HG03175 (cell line): ENCODE measurements around the gene ABHD13.
"Not testable (repeated sequence)": the region's sequence is repeated elsewhere in the genome, so short reads cannot be mapped to it uniquely, and the experiment has no call there.

Experiments
- ATAC-seq: cut with Tn5 transposase; IDR thresholded peaks from one replicate; pipeline ENCODE4 v1.9.1; 2021; ENCODE audit warnings: mild to moderate bottlenecking, moderate library complexity; ENCODE audit not compliant: unreplicated experiment

ABHD13 gene

DNA sequence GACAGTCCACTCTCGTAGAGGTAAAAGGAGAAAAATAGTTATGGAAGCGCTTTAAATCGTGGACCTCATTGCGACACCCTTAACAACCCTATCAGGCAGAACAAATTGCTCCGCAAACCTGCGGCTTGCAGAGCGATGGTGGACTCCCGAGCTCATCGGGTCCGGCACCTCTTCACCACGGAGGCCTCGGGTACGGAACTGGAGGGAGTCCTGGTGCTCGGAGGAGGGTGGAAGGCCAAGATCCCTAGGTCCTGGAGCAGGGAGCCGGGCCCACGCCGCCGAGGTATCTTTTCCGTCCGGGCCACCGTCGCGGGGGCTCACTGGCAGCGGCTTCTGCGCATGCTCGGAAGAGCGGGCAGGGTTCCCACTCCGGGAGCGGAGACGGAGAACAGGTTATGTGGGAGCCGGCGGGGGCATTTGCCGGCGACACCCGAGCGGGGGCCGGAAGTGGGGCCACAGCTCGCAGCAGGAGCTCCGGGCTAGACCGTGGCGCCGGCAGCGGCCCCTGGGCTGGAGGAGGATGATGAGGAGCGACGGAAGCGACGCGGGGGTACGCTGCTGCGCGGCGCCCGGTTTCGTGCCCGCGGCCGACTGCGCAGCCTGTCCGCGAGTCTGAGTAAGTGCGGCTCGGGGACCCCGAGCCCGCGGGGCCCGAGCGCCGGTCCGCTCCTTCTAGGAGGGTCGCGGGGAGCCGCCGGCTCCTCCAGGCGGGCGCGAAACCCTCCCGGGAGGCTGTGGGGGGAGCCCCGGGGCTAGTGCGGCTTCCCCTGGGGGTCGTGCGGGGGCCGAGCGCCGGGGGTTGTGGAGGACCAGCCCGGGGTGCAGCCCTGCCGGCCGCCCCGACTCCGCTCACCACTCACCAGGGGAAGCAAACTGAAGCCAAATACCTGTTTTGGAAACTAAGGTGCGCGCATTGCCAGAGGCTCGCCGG is at the start of gene ABHD13:
Gene ABHD13 (plus strand): TSS at position 349 of the 931 bp plus-strand sequence. CDS start 10,827 bp downstream, outside the sequence.
- peak; percentile 79 for ATAC-seq

DNA sequence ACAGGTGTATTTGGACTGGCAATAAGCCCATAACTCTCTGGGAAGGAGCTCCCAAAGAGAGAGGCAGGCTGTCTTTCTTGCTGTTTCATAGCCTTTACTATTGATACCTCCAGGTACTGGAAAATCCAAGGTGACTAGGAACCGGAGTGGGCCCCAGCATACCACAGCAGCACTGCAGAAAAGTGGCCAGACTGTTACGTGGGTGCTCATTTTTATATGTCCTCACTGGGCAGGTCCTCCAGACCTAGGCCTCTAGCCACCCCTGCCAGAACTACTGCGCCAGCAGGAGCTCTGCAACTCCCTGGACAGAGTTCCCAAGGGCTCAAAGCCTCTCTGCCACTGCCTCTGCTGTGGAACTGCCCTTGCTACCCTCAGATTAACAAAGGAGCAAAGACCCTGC is 49.3 kb upstream of the ABHD13 start:
- no peak for ATAC-seq

DNA sequence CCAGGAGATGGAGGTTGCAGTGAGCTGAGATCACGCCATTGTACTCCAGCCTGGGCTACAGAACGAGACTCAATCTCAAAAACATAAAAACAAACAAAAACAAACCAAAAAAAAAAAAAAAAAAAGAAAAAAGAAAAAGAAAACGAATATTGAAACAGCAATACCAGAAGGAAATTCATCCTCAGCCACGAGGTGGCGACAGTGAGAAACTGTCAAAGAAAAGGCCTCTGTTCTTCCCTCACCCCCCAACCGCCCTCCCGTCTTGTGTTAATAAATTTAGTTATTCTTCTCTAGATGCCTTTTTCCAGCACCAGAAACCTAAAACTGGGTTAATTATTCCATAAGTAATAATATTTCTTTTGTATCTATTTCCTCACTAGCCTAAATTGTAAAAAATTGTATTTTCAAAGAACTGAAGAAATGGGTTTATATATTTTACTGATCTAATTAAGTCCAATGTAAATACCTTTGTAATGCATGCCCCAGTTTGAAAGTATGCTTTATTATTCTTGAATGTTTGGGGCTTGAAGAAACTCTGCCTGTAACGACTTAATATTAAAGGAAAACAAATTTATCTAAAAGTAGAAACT is 41.4 kb upstream of the ABHD13 start:
- ATAC-seq: peak; percentile 55

DNA sequence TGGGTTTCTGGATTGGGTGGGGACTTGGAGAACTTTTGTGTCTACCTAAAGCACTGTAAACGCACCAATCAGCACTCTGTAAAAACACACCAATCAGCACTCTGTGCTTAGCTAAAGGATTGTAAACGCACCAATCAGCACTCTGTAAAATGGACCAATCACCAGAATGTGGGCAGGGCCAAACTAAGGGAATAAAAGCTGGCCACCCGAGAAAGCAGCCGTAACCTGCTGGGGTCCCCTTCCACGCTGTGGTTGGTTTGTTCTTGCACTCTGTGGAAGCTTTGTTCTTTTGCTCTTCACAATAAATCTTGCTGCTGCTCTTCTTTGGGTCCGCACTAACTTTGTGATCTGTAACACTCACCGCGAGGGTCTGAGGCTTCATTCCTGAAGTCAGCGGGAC is 40.1 kb upstream of the ABHD13 start:
- ATAC-seq: no peak

DNA sequence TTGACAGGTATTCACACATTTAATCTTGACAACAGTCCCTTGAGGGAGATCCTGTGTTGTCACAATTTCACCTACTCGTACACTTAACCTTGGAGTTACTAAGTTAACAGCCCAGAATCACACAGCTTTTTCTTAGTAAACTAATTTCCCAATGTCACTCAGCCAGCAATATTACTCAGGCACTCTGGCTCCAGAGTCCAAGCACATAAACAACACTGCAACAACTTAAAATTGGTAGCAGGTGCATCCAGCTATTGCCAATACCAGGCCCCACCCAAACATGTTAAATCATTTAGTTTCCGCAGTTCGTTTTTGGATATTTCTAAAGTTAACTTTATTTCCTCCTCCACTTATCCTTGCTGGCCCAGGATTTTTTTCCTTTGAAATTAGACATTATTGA is 35.5 kb upstream of the ABHD13 start:
- no peak for ATAC-seq

DNA sequence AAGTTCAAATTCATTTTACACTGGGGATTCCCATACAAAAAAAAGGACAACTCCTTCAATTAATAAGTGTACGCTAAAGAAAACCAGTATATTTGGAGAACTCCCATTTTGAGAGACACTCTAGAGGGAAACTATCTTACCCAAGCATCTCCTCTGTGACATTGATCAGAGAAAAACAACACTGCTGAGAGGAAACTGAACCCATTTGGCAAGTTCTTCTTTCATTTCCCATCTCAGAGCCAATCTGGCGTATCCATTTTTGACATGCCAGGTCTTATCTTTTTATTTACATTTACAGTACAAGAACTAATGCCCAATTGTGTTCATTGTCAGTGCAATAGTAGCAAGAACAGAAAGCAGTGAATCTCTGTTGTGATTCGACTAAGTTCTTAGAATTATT is 33.0 kb upstream of the ABHD13 start:
- no peak for ATAC-seq

DNA sequence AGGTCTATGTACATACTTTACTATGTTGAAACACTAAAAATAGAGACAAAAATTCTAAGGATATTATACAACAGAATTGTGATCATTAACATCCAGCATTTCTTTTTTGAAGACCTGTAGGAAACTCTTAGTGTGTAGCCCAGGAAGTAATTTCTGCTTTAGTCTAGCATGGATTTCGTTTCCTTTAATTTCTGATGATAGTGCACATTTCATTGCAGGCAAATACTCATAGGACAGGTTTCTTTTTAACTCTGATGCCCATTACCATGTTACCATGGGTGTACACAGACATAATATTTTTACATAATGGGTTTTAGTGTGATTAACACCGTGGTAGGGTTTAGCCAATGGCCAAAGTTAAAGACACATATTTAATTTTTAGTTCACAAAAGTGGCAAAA is 29.9 kb upstream of the ABHD13 start:
- ATAC-seq: no peak

DNA sequence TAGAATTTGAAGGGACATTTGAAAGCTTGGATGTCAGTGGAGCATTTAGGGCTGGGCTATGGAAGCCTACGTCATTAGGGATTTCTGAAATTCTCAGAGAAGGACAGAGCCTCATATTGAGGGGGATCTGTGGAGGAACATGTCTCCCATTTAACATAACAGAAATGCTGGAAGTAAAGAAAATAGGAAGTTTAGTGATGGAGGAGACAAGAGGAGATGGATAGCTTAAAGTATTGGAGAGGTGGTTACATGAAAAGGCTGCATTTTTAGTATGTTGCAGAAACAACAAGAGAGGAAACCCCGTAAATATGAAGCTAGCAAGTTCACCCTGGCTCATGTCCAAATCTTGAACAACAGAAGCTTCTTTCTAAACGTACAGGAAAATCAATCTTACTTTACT is 27.3 kb upstream of the ABHD13 start:
- no peak for ATAC-seq

DNA sequence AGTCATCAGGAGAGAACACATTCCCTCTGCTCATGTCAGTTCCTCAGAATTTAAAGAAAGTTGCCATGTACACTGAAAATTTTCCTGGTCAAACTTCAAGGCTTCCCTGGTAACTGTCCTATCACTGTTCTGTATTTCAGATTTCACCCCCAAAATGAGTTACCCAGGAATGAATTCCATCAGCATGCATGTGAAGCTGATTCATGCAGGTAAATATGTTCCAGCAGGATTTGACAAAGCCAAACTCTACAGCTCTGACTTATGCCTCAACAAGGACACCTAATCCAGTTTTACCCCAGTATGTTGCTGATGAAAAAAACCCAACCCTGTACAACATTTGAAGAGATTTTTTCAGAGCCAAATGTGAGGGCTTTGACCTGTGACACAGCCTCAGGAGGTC is 24.4 kb upstream of the ABHD13 start:
- ATAC-seq: no peak

DNA sequence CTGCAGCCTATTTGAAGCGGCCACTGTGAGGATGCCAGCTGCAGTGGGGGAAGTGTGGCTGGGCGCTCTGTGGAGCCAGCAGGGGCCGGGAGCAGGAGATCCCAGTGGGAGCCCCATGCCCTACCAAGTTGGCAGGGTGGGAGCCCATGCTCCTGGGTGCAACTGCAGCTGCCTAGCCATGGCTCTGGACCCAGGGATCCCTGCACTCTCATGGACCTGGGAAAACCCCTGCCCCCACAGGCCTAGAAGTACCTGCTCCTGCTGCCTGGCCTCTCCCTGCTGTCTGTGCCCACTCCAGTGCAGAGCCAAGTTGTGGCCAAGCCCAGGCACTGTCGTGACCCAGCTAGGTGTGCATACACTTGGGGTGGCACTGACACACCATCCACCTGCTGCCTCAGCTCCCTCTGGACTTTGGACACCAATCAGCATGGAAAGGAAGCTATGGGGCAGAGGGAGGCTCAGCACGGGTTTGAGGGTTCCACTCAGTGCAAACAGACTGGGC is 23.7 kb upstream of the ABHD13 start:
- no peak for ATAC-seq

DNA sequence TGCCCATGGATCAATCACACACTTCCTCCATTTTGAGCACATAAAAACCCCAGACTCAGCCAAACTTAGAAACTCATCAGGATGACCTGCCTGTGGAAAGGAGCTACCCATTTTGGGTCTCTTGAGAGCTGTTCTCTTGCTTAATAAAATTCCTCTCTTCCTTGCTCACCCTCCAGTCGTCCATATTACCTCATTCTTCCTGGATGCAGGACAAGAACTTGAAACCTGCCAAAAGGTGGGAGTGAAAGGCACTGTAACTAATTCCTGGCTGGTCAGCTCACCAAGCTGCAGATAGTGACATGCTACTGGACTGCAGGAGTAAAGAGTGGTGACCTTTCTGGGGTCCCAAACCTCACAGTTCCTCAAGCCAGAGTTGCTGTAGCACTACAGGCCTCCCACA is 23.0 kb upstream of the ABHD13 start:
- ATAC-seq: no peak

DNA sequence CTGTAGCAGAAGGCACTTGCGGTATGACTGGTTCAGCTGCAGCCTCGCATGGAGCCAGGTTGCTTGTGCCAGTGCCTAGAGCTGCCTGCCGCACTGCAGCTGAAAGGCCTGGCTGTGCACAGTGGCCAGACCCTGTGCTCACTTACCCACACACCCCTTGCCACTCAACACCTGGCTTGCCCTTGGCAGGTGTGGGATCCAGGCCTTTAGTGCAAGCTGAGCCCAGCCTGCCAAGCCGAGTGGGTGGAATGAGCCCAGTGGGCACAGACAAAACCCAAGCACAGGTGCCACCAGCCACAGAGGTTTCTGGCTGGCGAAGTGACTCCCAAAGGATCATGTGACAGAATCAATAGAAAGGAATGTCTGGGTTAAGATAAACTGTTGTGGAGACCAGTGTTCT is 22.3 kb upstream of the ABHD13 start:
- ATAC-seq: no peak

DNA sequence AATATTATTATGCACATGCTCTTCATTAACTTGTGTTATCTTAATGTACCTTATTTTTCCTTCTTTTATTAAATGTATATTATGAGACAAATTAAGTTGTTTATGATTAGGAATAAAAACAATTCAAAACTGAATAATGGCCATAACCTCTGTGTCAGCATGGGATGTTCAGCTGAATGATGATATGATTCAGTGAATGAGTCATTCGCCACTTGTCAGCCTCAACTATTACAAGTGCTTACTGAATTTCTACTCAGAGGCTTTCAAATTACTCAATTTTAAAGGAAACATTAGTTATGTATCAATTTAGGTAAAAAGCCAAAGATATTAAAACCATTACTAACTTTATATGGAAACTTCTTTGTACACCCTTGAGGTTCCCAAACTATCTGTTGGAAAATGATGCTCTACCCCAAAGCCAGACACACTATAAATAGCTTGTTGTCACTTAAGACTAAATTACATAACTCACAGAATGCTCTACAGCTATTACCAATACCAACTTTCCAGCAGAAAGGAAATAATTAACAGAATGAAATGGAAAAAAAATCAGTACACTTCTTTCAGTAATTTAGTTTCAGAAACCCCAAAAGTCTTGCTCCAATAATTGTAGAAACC is 17.3 kb upstream of the ABHD13 start:
- no peak for ATAC-seq

DNA sequence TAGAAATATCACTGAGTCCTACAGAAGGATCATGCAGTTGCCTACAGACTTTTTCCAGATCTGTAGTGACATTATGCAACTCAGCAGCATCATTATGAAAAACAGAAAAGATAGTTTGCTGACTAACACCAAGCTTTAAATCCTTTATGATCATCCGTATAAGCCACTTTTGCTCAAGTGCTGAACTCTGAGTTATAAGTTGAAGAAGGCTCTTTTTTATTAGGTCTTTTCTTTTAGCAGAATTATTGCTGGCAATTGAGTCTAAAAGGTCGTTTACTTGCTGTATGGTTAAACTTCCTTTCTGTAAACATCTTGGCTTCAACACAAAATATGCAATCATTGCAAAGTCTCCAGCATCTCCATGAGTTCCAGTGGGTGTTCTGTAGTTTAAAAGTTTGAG is 7.6 kb upstream of the ABHD13 start:
- ATAC-seq: no peak

DNA sequence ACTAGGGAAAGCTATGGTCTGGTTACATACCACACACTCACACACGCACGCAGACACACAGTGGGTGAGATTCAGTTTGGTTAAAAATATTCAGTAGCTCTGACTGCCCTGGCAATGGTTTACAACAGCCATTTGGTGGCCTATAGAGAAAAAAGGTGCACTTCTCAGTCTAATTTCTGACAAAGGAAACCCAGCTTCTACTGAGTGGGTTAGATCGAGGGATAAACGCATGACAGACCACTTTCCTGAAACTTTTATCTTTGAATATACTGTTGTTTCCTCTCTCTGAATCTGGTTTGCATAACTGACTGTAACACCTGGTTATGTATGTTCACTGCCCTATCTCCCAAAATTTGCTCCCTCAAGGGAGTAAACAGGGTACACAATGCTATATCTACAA is 5.3 kb upstream of the ABHD13 start:
- no peak for ATAC-seq

DNA sequence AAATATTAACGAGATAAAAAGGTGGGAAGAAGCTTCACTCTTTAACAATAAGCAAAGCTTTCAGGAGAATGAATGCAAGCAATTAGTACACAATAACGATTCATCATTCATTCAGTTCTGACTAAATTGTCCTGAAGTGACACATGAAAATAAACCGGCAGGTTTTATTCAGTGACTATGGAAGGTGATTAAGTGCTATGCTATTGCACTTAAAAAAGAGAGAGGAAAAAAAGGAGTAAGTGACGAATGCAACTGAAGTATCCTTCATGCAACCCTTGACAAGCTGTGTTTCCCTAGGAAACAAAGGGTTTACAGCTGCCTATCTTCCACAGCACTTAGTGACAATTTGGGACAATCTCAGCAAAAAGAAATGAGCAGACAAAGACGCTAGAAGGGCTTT is 4.2 kb upstream of the ABHD13 start:
- no peak for ATAC-seq

DNA sequence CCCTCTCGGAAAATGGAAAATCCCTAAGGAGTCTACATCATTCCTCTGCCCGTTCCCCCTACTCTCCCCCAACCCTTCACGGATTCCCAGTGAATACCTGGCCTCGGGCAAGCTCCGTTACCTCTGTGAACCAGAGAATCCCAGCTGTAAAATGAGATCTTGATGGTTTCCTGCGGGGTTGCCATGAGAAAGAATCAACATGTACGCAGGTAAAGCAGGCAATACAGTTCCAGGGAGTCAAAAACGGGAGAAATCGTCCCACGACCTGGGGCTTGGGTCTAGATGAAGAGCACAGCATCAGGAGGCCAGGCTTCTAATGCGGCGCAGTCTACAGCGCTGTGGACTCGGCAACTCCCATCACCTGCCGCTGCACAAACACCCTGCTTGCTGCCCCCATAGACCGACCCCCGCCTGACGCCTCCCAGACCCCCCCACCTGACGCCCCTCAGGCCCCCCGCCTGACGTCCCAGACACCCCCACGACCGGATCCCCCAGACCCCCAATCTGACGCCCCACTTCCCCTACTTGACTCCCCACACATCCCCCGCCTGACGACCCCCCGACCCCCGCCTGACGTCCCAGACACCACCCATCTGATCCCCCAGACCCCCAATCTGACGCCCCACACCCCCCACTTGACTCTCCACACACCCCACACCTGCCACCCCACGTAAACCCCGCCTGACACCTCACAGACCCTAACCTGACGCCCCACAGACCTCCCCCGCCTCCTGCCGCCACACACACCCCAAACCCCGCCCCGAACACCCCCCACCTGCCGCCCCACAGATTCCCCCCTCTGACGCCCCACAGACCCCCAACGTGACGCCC is 3.5 kb upstream of the ABHD13 start:
- no peak for ATAC-seq

DNA sequence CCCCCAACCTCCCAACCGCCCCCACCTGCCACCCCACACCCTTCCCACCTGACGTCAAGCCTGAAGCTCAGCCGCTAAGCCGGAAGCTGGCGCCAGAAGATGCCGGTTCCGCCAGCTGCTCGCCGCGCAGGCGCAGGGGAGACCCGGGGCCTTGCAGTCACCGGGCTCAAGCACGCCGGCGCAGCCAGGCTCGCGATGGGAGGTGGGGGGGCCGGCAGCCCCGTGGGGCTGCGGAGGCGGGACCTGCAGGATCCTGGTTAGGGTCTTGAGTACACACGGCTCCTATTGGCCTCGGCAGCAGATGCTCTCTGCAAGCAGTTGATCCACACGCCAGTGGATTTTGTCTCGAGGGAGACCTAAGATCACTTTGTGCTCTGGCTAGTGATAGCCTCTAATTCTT is 2.8 kb upstream of the ABHD13 start, which contains the start of gene LIG4:
Gene LIG4 (minus strand): TSS at position 101 of the 400 bp plus-strand sequence. CDS start 4,268 bp downstream, outside the sequence.
- ATAC-seq: peak; percentile 71

DNA sequence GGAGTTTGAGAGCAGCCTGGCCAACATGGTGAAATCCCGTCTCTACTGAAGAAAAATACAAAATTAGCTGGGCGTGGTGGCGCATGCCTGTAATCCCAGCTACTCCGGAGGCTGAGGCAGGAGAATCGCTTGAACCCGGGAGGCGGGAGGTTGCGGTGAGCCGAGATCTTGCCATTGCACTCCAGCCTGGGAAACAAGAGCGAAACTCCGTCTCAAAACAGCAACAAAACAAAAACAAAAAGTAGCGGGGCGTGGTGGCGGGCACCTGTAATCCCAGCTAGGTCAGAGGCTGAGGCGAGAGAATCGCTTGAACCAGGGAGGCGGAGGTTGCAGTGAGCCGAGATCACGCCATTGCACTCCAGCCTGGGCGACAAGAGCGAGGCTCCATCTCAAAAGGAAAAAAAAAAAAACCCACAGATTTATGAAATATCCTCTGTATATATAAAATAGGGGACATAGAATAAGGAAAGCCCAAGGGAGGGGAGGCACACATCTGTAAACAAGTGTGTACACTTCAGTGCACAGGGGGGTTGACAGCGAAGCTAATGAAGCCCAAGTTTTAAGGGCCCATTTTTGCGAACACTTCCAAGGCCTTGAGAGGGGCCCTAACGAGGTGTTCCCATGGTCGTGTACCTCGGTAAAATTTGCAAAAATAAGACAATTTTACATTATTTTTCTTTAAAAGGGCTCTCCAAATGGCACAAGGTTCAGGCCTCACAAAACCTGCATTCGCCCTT is 717 bp upstream of the ABHD13 start:
- not testable (repeated sequence) for ATAC-seq

DNA sequence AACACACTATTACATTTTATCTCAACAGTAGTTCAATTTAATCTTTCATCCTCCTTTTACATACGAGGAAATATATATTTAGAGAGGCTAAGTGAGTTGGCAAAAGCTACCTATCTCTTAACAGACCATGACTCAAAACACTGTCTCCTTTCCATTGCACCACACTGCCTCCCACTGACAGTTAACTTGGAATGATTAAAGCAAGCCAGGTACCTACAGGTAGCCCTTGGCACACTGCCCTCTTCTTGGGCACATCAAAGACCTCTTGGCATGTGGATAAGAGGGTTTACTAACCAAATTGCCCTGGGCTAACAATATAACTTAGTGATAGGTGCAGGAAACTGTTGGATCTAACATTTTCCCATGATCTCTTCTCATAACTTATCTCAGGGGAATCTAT is 1.8 kb downstream of the ABHD13 start:
- no peak for ATAC-seq
